DOHH2 (cell line): ENCODE measurements around the gene PHF20.

Experiments
- H3F3A ChIP-seq: fragments of 200-600 bp; sonication (generic), shearing (Covaris generic); 2 replicates; pipeline ENCODE4 v1.6.0; 2016; ENCODE audit warnings: antibody characterized with exemption, mild to moderate bottlenecking; ENCODE audit not compliant: control insufficient read depth, insufficient read depth
- H3K27ac ChIP-seq: fragments of 200-600 bp; sonication (generic); 2 replicates; pipeline ENCODE4 v1.5.1; 2014; ENCODE audit warnings: low read depth, mild to moderate bottlenecking, low read length, moderate library complexity
- H3K27me3 ChIP-seq: fragments of 200-600 bp; sonication (generic); 2 replicates; pipeline ENCODE4 v1.6.1; 2014; ENCODE audit warnings: mild to moderate bottlenecking, low read length, mixed read lengths; ENCODE audit not compliant: control insufficient read depth
- H3K36me3 ChIP-seq: fragments of 200-600 bp; sonication (generic); 2 replicates; pipeline ENCODE4 v1.6.1; 2014; ENCODE audit warnings: mild to moderate bottlenecking, low read length, moderate library complexity, mixed read lengths; ENCODE audit not compliant: control insufficient read depth
- H3K4me1 ChIP-seq: fragments of 200-600 bp; sonication (generic); 2 replicates; pipeline ENCODE4 v1.6.1; 2014; ENCODE audit warnings: mild to moderate bottlenecking, low read length, mixed read lengths; ENCODE audit not compliant: control insufficient read depth
- H3K4me2 ChIP-seq: fragments of 200-600 bp; sonication (generic); 2 replicates; pipeline ENCODE4 v1.6.0; 2014; ENCODE audit warnings: mild to moderate bottlenecking, low read length, moderate library complexity
- H3K4me3 ChIP-seq: fragments of 200-600 bp; sonication (generic); 2 replicates; pipeline ENCODE4 v1.5.1; 2014; ENCODE audit warnings: mild to moderate bottlenecking, low read length, mixed read lengths
- H3K79me2 ChIP-seq: fragments of 200-600 bp; sonication (generic); 2 replicates; pipeline ENCODE4 v1.6.1; 2014; ENCODE audit warnings: mild to moderate bottlenecking, low read length, mixed read lengths; ENCODE audit not compliant: control insufficient read depth
- H3K9me2 ChIP-seq: fragments of 200-600 bp; sonication (generic); replicated peaks from 2 replicates; pipeline ENCODE4 v1.6.1; 2014; ENCODE audit warnings: mild to moderate bottlenecking, low read length, mixed read lengths; ENCODE audit not compliant: control insufficient read depth
- H3K9me3 ChIP-seq: fragments of 200-600 bp; sonication (generic); 2 replicates; pipeline ENCODE4 v1.6.1; 2014; ENCODE audit warnings: antibody characterized with exemption, low read length, mixed read lengths; ENCODE audit not compliant: control insufficient read depth, insufficient read depth
- H4K20me1 ChIP-seq: fragments of 200-600 bp; sonication (generic); 2 replicates; pipeline ENCODE4 v1.6.0; 2014; ENCODE audit warnings: low read depth, mild to moderate bottlenecking, antibody characterized with exemption, low read length, moderate library complexity; ENCODE audit not compliant: control insufficient read depth, insufficient read depth
- EZH2phosphoT487 ChIP-seq: fragments of 200-600 bp; sonication (generic); IDR thresholded peaks from 2 replicates; pipeline ENCODE4 v1.6.1; 2017; ENCODE audit warnings: borderline replicate concordance, mild to moderate bottlenecking, antibody characterized with exemption, low read length, moderate library complexity, mixed read lengths
- TF ChIP-seq, protein P1 (sequence below): fragments of 200-600 bp; sonication (generic); IDR thresholded peaks from one replicate; pipeline ENCODE4 v1.5.1; 2014; ENCODE audit warnings: antibody characterized with exemption, mild to moderate bottlenecking, low read depth, low read length; ENCODE audit not compliant: poor library complexity, severe bottlenecking

The PHF20 gene

DNA sequence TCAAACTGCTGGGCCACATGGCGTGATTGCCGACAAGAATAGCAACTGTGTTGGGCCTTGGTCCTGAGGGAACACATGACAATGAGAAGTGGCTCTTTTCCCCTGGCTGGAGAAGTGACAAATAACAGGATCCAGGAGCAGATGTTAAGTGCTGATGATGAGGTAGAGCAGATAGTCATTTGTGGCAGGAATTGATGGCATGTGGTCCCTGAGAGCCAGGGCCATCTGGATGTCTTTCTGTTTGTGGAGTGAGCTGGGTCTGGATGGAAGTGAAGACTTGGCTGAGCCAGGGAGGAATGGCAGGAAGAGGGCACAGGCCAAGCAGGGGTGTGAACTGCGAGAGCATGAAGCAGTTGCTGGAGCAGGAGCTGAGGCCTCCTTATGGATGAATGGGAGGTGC lies 114.7 kb downstream of the PHF20 start:
- TF ChIP-seq EZH2phosphoT487: no peak
- TF ChIP-seq, protein P1, sequence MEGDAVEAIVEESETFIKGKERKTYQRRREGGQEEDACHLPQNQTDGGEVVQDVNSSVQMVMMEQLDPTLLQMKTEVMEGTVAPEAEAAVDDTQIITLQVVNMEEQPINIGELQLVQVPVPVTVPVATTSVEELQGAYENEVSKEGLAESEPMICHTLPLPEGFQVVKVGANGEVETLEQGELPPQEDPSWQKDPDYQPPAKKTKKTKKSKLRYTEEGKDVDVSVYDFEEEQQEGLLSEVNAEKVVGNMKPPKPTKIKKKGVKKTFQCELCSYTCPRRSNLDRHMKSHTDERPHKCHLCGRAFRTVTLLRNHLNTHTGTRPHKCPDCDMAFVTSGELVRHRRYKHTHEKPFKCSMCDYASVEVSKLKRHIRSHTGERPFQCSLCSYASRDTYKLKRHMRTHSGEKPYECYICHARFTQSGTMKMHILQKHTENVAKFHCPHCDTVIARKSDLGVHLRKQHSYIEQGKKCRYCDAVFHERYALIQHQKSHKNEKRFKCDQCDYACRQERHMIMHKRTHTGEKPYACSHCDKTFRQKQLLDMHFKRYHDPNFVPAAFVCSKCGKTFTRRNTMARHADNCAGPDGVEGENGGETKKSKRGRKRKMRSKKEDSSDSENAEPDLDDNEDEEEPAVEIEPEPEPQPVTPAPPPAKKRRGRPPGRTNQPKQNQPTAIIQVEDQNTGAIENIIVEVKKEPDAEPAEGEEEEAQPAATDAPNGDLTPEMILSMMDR: no peak
- no peaks in the 10 kb centered on the region for H4K20me1 ChIP-seq
- no peak overlapping the region for H3K27ac ChIP-seq

DNA sequence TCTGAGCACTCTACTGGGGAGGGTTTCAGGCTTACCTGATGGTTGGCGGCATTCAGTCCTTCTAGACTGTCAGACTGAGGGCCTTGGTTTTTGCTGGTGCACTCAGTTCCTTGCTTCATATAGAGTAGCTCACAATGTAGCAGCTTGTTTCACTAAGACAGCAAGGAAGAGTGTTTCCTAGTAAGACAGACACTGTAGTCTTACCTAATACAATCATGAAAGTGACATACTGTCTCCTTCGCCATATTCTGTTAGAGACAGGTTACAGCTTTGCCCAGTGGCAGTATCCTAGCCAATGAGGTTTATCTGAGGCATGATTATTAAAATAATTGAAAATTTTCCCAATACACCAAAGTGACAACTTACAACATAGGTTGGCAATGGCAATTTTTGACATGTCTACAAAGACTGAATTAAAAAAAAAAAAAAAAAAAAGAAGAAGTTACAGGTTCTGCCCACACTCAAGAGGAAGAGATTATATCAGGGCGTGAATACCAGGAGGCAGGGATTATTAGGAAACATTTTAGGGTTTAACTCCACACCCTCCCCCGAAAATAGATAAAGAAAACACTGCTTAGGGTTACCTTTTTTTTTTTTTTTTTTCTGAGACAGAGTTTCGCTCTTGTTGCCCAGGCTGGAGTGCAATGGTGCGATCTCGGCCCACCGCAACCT lies 115.7 kb downstream of the PHF20 start:
- H3K4me2 ChIP-seq: no peak overlapping the region
- H3K79me2 ChIP-seq: no peaks in the 10 kb centered on the region
- H3K36me3 ChIP-seq: peaks cover 3% of the 10 kb centered on the region; the same call in 1 of the 2 replicates
- no peak overlapping the region for H3K4me3 ChIP-seq
- H3K27me3 ChIP-seq: no peaks in the 10 kb centered on the region
- no peak for TF ChIP-seq EZH2phosphoT487
- TF ChIP-seq, protein P1: no peak
- no peak overlapping the region for H3K27ac ChIP-seq
- no peaks in the 10 kb centered on the region for H3K9me2 ChIP-seq
- H3K9me3 ChIP-seq: no peaks in the 10 kb centered on the region
- no peaks in the 10 kb centered on the region for H3F3A ChIP-seq
- no peaks in the 10 kb centered on the region for H4K20me1 ChIP-seq
- H3K4me1 ChIP-seq: no peaks in the 10 kb centered on the region

More for the DNA sequence above, 114.7 kb downstream of the PHF20 start:
- Histone ChIP-seq H3K9me3 (no peaks in the 10 kb centered on the region), H3K79me2 (no peaks in the 10 kb centered on the region), H3K4me2 (no peak overlapping the region), H3K4me1 (no peaks in the 10 kb centered on the region), H3K9me2 (no peaks in the 10 kb centered on the region), H3F3A (no peaks in the 10 kb centered on the region), H3K27me3 (no peaks in the 10 kb centered on the region), H3K36me3 (peaks cover 3% of the 10 kb centered on the region; the same call in 1 of the 2 replicates), H3K4me3 (no peak overlapping the region)

GRCh38 chr20:35888657-35889056 lies 116.8 kb downstream of the PHF20 start:
- peaks cover 3% of the 10 kb centered on the region; the same call in 1 of the 2 replicates for H3K36me3 ChIP-seq
- no peaks in the 10 kb centered on the region for H3K79me2 ChIP-seq
- no peaks in the 10 kb centered on the region for H4K20me1 ChIP-seq
- H3K4me1 ChIP-seq: no peaks in the 10 kb centered on the region
- no peaks in the 10 kb centered on the region for H3K9me3 ChIP-seq
- no peaks in the 10 kb centered on the region for H3K9me2 ChIP-seq
- H3K4me2 ChIP-seq: no peak overlapping the region
- H3K27me3 ChIP-seq: no peaks in the 10 kb centered on the region
- TF ChIP-seq EZH2phosphoT487: no peak
- TF ChIP-seq, protein P1: no peak
- H3K27ac ChIP-seq: no peak overlapping the region
- H3K4me3 ChIP-seq: no peak overlapping the region
- no peaks in the 10 kb centered on the region for H3F3A ChIP-seq
